Right cardiac atrium (tissue), 5 donors: ENCODE measurements around the gene DRG1. TPM values are rescaled to one million over a fixed set of nuclear protein-coding genes. Genes with fewer than 3 reads are reported as not detected.
"Not testable (repeated sequence)": the region's sequence is repeated elsewhere in the genome, so short reads cannot be mapped to it uniquely, and the experiment has no call there.

Source experiments
- ATAC-seq, 2 donors: fragments of 200-7000 bp; cut with Tn5 transposase; one replicate each; pipeline versions ENCODE4 v1.8.0 to v1.9.1; 2020; ENCODE audit warnings: moderate library complexity in 2 of 2, mild to moderate bottlenecking in 1 of 2
- DNase-seq, 3 donors: peaks; one replicate each; pipeline ENCODE4 v3.0.0-alpha.2; 2020
- H3K27ac ChIP-seq: one replicate; pipeline ENCODE4 v1.5.1; 2013; ENCODE audit warnings: mild to moderate bottlenecking, low read length, control low read depth, moderate library complexity
- H3K27me3 ChIP-seq: one replicate; pipeline ENCODE4 v1.6.1; 2013; ENCODE audit not compliant: control insufficient read depth, insufficient read depth
- H3K4me1 ChIP-seq: one replicate; pipeline ENCODE4 v1.6.1; 2013; ENCODE audit warnings: low read length; ENCODE audit not compliant: control insufficient read depth, insufficient read depth
- H3K4me3 ChIP-seq: one replicate; pipeline ENCODE4 v1.5.1; 2013; ENCODE audit warnings: low read length, control low read depth
- H3K9me3 ChIP-seq: one replicate; pipeline ENCODE4 v1.6.1; 2013; ENCODE audit warnings: low read length; ENCODE audit not compliant: control insufficient read depth
- WGBS: extraction: QIAGEN DNeasy Blood & Tissue Kit; methylation state at CpG from one replicate; pipeline ENCODE4 v1.1.7; 2013; 5-methylcytosine and 5-hydroxymethylcytosine counted together
- intact Hi-C, 4 donors: fragments of 100-400 bp; cut with DNase I; formaldehyde crosslinking; loops; one replicate each; pipeline versions ENCODE4 v1.11.0 to v1.14.0; 2022 to 2023
- polyA plus RNA-seq: library from polyadenylated mRNA; stranded (reverse); fragments of 200-250 nt; gene quantifications from one replicate; pipeline ENCODE4 v1.2.3, GENCODE V29; 2013
- total RNA-seq, 4 donors: library from RNA; stranded (reverse); fragmentation: NEBNext Ultra II Directional; extraction: Animal tissue kit (Norgen Biotek cat#: 25700); gene quantifications; one replicate each; pipeline ENCODE4 v1.2.1, GENCODE V29; 2021
- donor health status: healthy with polysubstance abuse.
- donor health status: DM: no; HTN: yes; CAD: no.
- donor health status: DM: no; HTN: no; CAD: no.
- donor health status: DM: no; HTN: yes; CAD: no; lungs with severe emphysema.
- donor health status: DM: yes; HTN: yes; CAD: no.

The DRG1 gene
- total and polyA plus RNA-seq, 5 donors: 48.0 to 73.3 (median 57.8) TPM

DNA sequence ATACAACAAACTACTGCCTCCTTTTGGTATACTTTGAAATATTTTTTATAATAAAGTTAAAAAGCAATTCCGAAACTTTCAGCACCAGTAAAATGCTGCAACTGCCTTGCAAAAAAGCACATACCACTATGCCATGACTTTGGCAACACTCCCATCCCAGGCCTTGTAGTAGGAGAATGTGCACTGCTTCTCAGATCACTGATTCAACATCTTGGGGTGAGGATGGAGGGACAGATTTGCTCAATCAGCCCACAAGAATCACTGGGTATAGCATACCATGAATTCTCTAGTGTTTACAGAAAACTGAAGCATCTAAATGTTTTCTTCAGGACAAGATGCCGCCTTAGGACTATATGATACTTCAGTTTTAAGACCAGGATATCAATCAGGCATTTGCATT is 75.3 kb downstream of the DRG1 start:
- no peak for ATAC-seq
- 97% methylated on average over 2 of the region's 2 CpGs for WGBS
- no peaks in the 10 kb centered on the region for H3K27me3 ChIP-seq

DNA sequence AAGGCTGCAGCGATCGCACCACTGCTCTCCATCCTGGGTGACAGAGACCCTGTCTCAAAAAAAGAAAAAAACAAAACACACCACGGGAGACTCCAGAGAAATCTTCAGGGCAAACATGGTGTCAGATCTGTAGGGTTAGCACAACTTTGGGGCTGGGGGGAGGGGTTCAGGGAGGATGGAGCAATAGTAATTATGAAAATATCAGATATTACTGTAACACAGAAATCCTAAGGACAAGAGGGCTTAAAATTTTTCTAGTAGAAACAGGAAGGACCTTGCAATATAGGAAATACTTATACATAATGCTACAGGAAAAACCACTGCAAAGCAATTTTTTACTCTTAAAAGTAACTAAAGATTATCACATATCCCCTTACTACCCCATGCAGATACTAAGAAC is 76.4 kb downstream of the DRG1 start:
- no peak overlapping the region for H3K27ac ChIP-seq
- intact Hi-C loops: no loop called here
- 83% methylated on average over 3 of the region's 3 CpGs for WGBS
- no peak overlapping the region for H3K4me3 ChIP-seq
- H3K27me3 ChIP-seq: no peaks in the 10 kb centered on the region
- no peak for ATAC-seq
- peaks cover 2% of the 10 kb centered on the region for H3K4me1 ChIP-seq
- no peaks in the 10 kb centered on the region for H3K9me3 ChIP-seq
- DNase-seq: no peak

More for the DNA sequence above, 75.3 kb downstream of the DRG1 start:
- no peak overlapping the region for H3K27ac ChIP-seq
- DNase-seq: no peak
- peaks cover 2% of the 10 kb centered on the region for H3K4me1 ChIP-seq
- no peak overlapping the region for H3K4me3 ChIP-seq
- no peaks in the 10 kb centered on the region for H3K9me3 ChIP-seq
- intact Hi-C loops: no loop called here

DNA sequence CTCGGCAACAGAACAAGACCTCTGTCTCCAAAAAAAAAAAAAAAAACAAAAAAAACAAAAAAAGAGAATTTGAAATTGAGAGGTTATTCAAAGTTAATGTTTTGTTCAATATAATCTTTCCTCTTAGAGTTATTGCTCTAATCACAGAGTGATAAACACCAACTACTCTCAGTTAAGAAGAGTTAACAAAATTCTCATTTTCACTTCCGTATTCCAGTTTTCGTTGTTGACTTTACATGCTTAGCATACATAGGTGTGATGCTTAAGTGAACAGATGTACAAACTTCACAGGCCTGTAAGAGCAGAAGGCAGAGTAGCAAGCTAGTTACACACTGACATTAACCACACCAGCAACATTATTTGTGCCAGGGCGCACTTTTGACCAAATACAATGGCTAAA is 77.9 kb downstream of the DRG1 start:
- no peaks in the 10 kb centered on the region for H3K9me3 ChIP-seq
- intact Hi-C loops: no loop called here
- DNase-seq: no peak
- no peak overlapping the region for H3K27ac ChIP-seq
- ATAC-seq: no peak
- no peaks in the 10 kb centered on the region for H3K27me3 ChIP-seq
- H3K4me1 ChIP-seq: peaks cover 2% of the 10 kb centered on the region
- 95% methylated on average over 4 of the region's 4 CpGs for WGBS
- no peak overlapping the region for H3K4me3 ChIP-seq

DNA sequence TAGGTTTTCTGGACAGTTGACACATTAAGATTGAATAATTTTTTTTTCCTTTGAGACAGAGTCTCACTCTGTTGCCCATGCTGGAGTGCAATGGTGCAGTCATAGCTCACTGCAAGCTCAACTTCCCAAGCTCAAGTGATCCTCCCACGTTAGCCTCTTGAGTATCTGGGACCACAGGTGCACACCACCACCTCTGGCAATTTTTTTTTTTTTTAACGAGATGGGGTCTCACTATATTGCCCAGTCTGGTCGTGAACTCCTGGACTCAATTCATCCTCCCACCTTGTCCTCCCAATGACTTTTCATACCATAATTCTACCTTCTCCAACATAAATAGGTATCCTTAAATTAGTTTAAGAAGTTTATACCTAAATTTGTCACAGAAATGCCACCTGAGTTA is 81.7 kb downstream of the DRG1 start:
- Histone ChIP-seq H3K9me3 (no peaks in the 10 kb centered on the region), H3K27ac (no peak overlapping the region), H3K4me3 (no peak overlapping the region), H3K4me1 (peaks cover 2% of the 10 kb centered on the region), H3K27me3 (no peaks in the 10 kb centered on the region)
- DNase-seq: no peak
- intact Hi-C loops: no loop called here
- no peak for ATAC-seq
- 90% methylated on average over 3 of the region's 3 CpGs for WGBS

DNA sequence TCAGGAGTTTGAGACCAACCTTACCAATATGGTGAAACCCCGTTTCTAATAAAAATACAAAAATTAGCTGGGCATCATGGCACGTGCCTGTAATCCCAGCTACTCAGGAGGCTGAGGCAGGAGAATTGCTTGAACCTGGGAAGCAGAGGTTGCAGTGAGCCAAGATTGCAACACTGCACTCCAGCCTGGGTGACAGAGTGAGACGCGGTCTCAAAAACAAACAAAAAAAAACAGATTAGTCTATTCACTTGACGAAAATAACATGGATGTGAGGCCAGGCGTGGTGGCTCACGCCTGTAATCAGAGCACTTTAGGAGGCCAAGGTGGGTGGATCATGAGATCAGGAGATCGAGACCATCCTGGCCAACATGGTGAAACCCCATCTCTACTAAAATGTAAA is 83.1 kb downstream of the DRG1 start:
- H3K27me3 ChIP-seq, intact Hi-C loops, H3K9me3 ChIP-seq, DNase-seq, H3K27ac ChIP-seq, H3K4me3 ChIP-seq, H3K4me1 ChIP-seq, ATAC-seq: not testable (repeated sequence)
- 90% methylated on average over 8 of the region's 8 CpGs for WGBS

Other genes with a start within 250 kb of the DRG1 start
- gene RNF185, start 239.4 kb upstream of the DRG1 start, total RNA-seq: 10 to 100 TPM; 20.3 to 23.2 (median 21.6) TPM
- 15.1 TPM for gene RNF185, start 239.4 kb upstream of the DRG1 start, polyA plus RNA-seq
- 10 to 100 TPM in 3 of 4 donors, 1 to 10 TPM in 1; 8.9 to 12.1 (median 11.1) TPM for gene LIMK2, start 187.3 kb upstream of the DRG1 start, total RNA-seq
- gene LIMK2, start 187.3 kb upstream of the DRG1 start, polyA plus RNA-seq: 6.5 TPM
- 10 to 100 TPM in 2 of 4 donors, 1 to 10 TPM in 2; 5.9 to 17.6 (median 10.8) TPM for gene PIK3IP1, start 107.1 kb upstream of the DRG1 start, total RNA-seq
- gene PIK3IP1, start 107.1 kb upstream of the DRG1 start, polyA plus RNA-seq: 14.0 TPM
- 10 to 100 TPM; 12.2 to 16.4 (median 14.4) TPM for gene PATZ1, start 53.3 kb upstream of the DRG1 start, total RNA-seq
- gene PATZ1, start 53.3 kb upstream of the DRG1 start, polyA plus RNA-seq: 8.4 TPM
- 10 to 100 TPM; 20.3 to 37.9 (median 27.2) TPM for gene EIF4ENIF1, start 90.2 kb downstream of the DRG1 start, total RNA-seq
- 10.0 TPM for gene EIF4ENIF1, start 90.2 kb downstream of the DRG1 start, polyA plus RNA-seq
- gene SFI1, start 96.9 kb downstream of the DRG1 start, total RNA-seq: 10 to 100 TPM in 2 of 4 donors, 1 to 10 TPM in 2; 7.1 to 10.8 (median 9.6) TPM
- 7.4 TPM for gene SFI1, start 96.9 kb downstream of the DRG1 start, polyA plus RNA-seq